Gastroesophageal sphincter (tissue), 3 donors: ENCODE measurements around the gene MRPL49.

ENCODE experiments used
- EP300 ChIP-seq: sonication (generic); formaldehyde crosslinking; IDR thresholded peaks from one replicate; pipeline ENCODE4 v1.6.1; 2017; ENCODE audit warnings: antibody characterized with exemption, mild to moderate bottlenecking
- POLR2A ChIP-seq, 2 donors: fragments of 450-650 bp; IDR thresholded peaks; one replicate each; pipeline ENCODE4 v1.6.1; 2017; ENCODE audit warnings: antibody characterized with exemption in 2 of 2, mild to moderate bottlenecking in 2 of 2, moderate library complexity in 1 of 2
- POLR2AphosphoS5 ChIP-seq: sonication (generic); formaldehyde crosslinking; IDR thresholded peaks from one replicate; pipeline ENCODE4 v1.6.1; 2017; ENCODE audit warnings: antibody characterized with exemption
- TF ChIP-seq, protein P1 (sequence below), 4 experiments: fragments of 200-600 bp in 2 of 4; fragments of 450-650 bp in 2 of 4; sonication (generic) in 1 of 4; IDR thresholded peaks; one replicate each; pipeline ENCODE4 v1.5.1; 2017 to 2019; ENCODE audit warnings: antibody characterized with exemption in 4 of 4, mild to moderate bottlenecking in 2 of 4, moderate library complexity in 2 of 4

DNA sequence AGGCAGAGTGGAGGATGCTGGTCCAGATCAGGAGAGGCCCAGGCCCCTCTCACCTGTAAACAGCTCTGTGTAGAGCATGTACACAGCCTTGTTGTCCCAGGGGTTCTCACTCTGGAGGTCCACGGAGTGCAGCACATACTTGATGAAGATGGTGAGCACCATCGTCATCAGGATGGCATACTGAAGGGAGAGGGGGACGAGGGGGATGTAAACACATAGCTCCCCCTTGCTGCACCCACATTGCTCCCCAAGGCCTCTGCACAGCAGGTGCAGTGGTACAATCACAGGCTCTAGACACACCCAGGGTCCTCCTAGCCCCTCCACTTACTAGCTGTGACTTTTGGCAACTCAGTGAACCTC is 9.3 kb downstream of the MRPL49 start:
- TF ChIP-seq, protein P1, sequence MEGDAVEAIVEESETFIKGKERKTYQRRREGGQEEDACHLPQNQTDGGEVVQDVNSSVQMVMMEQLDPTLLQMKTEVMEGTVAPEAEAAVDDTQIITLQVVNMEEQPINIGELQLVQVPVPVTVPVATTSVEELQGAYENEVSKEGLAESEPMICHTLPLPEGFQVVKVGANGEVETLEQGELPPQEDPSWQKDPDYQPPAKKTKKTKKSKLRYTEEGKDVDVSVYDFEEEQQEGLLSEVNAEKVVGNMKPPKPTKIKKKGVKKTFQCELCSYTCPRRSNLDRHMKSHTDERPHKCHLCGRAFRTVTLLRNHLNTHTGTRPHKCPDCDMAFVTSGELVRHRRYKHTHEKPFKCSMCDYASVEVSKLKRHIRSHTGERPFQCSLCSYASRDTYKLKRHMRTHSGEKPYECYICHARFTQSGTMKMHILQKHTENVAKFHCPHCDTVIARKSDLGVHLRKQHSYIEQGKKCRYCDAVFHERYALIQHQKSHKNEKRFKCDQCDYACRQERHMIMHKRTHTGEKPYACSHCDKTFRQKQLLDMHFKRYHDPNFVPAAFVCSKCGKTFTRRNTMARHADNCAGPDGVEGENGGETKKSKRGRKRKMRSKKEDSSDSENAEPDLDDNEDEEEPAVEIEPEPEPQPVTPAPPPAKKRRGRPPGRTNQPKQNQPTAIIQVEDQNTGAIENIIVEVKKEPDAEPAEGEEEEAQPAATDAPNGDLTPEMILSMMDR (IDR thresholded peaks at IDR 0.05): no peak
- no peak for TF ChIP-seq POLR2A (IDR thresholded peaks at IDR 0.05)
- TF ChIP-seq EP300: no peak
- no peak for TF ChIP-seq POLR2AphosphoS5
